ENCODE results near the gene LRRC8B.
"Not testable (repeated sequence)": the region's sequence is repeated elsewhere in the genome, so short reads cannot be mapped to it uniquely, and the experiment has no call there.

The LRRC8B gene

DNA sequence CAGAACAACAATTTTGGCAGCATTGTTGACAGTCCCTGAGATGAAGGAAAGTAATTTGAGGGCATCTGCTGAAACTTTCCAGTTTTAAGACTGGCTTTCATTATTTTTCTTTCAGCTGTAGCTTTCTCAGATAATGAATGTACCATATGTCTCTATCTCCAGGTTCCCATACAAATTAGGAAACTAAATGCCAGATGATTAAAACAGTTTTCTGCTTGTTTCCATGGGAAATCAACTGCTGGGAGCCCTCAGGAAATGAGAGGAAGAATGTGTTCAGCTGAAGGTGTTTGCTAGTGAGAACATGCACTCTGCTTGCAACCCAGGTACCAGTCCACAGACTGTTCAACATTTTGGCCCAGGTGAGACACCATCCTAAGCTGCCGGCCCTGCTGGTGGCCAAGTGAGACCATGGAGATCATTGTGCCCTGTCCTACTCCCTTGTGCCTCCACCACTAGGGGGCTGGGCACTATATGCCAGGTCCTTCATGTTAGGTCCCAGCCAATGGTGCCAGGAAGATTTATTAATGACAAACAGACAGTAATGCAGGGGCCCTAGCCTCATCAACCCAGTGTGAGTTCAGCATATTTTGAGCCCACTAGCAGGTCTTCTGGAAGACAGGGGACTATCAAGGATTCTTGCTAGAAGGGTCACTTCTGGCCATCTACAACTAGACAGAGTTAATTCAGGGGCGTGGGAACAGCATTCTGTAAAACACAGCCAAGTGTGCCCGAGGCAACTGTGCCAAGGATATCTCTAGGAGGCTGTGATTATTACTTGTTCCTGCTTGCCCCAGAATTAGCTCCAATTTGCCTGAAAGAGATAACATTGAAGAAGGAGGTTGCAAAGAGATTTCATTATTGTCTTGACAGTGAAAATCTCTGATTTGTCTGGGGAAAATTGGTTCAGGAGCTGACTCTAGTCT, 91.3 kb downstream of the LRRC8B start:
- in situ Hi-C loops (cut with HindIII; ENCODE audit: low pct_ligation_motif_present, low pct_unique_long_range_greater_than_20kb, low sequenced_read_pairs) = no loop called here
- no peak for DNase-seq

DNA sequence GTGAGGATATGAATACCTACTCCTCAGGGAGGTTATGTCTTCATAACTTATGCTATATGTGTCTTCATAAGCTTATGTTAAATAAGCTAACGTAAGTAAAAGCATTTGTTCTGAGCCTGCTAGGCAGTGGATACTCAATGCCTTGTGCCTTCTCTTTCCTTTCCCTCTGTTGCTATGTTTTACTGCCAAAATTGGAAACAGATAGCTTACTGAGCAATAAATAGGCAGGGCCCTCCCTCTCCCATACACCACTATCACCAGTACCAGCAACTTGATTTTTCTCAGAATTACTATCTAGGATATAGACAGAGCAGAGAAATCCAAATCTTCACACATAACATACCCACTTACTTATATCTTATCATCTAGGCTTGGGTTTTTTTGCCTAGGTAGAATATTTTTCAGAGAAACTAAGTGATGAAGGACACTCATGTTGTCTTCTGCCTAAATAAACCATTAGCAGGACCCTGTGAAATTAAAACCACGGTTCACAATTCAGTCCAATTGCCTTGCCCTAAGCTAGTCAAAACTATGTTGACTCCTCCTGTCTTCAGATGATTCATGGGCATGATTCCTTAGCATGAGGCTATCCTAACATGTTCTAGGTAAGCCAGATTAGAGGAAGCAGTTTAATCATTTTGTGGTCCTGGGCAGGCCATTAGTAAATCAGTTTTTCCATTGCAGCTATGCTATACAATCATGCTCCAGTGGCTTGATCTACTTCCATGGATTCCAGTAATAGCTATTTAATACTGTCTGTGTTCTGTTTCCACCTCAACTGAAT, 92.4 kb downstream of the LRRC8B start:
- DNase-seq = no peak
- in situ Hi-C loops (cut with HindIII; ENCODE audit: low pct_ligation_motif_present, low pct_unique_long_range_greater_than_20kb, low sequenced_read_pairs) = no loop called here

DNA sequence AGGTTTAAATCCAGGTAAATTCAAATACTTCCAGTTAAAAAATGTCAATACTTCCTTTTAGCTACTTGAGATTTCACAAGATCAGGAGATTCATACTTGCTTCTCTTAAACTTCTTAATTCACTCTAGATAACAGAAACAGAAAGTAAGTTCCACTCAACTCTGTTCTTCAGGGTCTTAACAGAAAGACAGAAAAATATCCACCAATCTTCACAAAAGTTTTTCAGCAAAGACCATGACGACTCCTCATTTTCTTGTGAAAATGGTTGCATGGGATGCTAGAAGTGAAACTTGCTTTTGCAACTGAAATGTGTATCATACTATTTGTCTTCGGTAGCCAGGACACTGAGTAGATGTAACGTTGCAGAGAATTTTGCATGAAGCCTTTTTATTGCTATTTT, 96.0 kb downstream of the LRRC8B start:
- no peak for DNase-seq
- in situ Hi-C loops (cut with HindIII; ENCODE audit: low pct_ligation_motif_present, low pct_unique_long_range_greater_than_20kb, low sequenced_read_pairs) = no loop called here

DNA sequence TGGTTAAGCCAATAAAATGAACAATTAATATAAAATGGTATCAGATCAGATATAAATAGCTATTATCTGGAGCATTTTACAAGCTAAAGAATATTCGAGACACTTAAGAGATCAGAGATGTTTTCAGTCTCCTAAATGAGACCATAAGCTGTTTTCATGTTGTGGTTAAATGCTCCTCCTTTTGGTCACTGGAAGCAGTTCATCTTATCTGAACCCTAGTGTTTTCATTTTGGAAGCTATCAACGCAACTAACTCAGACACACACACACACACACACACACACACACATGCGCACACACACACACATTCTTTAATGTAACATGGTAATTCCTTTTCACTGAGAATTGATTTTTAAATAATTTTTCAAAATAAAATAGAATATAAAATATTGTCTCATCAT, 98.3 kb downstream of the LRRC8B start:
- in situ Hi-C loops (cut with HindIII; ENCODE audit: low pct_ligation_motif_present, low pct_unique_long_range_greater_than_20kb, low sequenced_read_pairs) = no loop called here

DNA sequence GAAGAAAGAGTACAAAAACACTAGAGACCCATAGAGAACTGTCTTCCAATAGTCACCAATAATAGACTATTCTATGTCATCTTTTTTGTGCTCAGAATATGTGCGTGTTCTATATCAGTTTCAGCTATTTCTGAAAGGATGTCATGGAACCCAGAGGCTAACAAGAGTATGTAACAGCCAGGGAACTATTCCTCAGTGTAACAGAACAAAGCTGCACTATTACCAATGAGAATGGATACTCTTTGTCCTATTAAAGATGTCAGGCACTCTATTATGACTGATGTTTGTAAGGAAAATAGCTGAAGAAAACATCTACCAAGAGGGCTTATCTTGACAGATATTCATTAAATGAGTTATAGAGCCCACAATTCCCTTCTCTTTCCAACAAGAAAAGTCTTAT, 99.7 kb downstream of the LRRC8B start:
- DNase-seq = no peak
- in situ Hi-C loops (cut with HindIII; ENCODE audit: low pct_ligation_motif_present, low pct_unique_long_range_greater_than_20kb, low sequenced_read_pairs) = no loop called here

More for the DNA sequence above, 98.3 kb downstream of the LRRC8B start:
- DNase-seq = no peak

DNA sequence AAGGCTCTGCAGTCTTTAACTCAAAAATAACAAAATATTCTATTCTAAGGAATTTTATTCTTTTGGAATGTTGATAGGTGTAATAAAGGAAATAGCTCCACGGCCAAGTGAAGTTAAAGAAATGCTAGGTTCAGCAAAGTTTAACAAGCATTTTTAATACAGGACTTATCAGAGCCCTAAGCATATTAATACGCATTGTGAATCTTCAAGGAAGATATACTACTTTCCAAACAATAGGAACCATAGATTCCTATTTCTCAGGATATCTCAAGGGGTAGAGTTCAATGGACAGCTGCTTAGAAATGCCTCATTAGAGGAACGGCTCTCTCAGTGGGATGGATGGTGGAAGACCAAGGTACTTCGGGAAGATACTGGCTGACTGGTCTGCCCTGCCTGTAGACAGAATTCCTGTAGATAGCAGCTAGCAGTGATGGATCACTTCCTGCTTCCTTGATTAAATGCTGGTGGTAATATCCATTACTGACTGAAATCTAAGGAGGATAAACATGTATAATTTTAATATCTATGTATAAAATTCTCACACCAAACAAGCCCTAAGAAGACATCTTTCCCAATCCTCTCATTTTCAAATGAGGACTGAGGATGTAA, 100.2 kb downstream of the LRRC8B start:
- no peak for DNase-seq
- in situ Hi-C loops (cut with HindIII; ENCODE audit: low pct_ligation_motif_present, low pct_unique_long_range_greater_than_20kb, low sequenced_read_pairs) = no loop called here

DNA sequence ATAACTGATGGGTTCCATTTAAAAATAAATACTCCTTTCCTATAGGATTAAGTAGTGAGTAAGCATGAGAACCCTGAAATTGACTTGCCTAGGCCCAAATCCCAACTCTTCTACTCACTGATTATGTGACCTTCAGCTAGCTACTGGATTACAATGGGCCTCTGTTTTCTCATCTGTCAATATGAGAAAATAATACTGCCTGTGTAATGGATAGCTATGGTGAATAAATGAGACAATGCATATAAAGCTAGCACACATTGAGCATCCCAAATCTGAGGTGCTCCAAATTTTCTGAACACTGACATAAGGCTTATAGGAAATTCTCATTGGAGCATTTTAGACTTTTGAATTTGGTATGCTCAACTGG, 103.0 kb downstream of the LRRC8B start:
- in situ Hi-C loops (cut with HindIII; ENCODE audit: low pct_ligation_motif_present, low pct_unique_long_range_greater_than_20kb, low sequenced_read_pairs) = no loop called here
- DNase-seq = no peak

DNA sequence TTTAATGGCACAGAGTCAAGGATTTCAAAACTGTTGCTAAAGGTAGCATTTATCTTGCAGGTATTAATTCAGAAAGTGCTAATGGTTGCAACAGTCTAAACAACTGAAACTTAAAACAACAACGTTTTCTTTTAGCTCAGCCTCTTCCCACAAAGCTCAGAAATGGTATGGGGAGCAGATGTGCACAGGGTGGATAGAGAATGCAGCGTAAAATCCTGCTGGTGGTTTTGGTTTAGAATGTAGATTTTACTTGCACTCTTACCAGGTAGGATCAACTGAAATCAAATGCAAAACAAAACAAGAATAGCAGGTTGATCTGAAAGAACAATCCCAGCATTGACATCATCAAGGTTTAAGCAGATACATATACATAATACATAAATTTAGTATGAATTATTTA, 104.5 kb downstream of the LRRC8B start:
- no peak for DNase-seq
- in situ Hi-C loops (cut with HindIII; ENCODE audit: low pct_ligation_motif_present, low pct_unique_long_range_greater_than_20kb, low sequenced_read_pairs) = no loop called here

DNA sequence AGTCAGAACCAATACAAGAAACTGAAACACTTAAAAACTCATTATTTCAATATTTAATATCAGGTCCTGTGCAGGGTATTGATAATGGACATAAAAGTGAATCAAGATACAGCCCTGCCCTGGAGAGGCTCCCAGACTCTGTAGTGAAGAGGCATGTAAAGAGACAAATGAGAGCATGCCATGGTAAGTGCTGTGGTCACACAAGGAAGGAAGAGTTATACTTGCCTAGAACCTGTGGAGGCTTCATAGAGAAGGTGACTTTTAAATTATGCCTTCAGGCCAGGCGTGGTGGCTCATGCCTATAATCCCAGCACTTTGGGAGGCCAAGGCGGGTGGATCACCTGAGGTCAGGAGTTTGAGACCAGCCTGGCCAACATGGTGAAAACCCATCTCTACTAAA, 105.0 kb downstream of the LRRC8B start:
- DNase-seq; in situ Hi-C loops (cut with HindIII; ENCODE audit: low pct_ligation_motif_present, low pct_unique_long_range_greater_than_20kb, low sequenced_read_pairs): not testable (repeated sequence)

DNA sequence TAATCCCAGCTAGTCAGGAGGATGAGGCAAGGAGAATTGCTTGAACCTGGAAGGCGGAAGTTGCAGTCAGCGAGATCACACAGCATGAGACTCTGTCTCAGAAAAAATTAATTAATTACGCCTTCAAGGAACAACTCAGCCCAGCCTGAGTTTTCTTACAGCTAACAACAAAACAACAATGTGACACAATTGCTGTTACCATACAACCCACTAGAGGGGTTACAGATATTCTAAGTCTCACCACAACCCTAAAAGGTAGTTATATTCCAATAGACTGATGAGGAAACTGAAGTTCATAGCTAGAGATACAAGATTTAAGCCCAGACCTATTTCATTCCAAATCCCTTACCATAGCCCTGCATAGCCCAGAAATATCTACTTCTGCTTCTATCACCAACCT, 105.4 kb downstream of the LRRC8B start:
- DNase-seq = no peak
- in situ Hi-C loops (cut with HindIII; ENCODE audit: low pct_ligation_motif_present, low pct_unique_long_range_greater_than_20kb, low sequenced_read_pairs) = no loop called here

DNA sequence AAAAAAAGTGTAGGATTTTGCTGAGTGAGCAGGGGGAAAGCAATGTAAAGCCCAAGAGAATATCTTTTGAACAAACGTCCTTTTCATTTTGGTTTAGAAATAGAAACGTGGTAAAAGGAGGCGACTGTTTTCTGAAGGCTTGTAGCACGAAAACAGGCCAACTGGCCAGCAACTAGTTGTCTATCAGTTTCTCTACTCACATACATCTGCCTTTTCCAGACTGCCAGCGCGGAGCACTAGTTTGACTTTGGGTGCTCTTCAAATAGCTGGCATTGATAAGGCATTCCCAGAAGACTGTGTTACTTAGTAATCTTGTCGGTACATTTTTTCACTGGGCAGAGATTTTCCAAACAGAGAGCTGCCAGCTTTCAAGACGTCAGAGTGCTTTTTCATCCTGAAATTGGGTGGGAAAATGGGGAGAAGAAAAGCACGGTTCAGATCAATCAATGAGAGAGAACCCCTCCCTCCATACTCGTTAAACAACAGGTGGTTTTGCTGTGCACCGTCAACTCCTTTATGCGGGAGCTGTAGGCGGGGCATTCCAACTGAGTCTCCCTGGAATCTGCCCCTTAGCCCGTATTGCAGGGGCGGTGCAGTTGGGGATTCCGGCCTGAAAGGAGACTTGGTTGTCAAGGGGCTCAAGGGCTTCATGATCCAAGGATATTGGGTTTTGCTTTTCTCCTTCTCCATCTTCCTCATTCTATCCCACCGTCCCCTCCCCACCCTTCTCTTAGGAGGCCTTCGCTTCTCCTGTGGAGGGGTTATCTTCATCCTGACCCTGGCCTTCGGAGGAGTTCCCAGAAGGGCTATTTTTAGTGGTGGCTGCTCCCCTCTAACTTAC, 107.4 kb downstream of the LRRC8B start:
- in situ Hi-C loops (cut with HindIII; ENCODE audit: low pct_ligation_motif_present, low pct_unique_long_range_greater_than_20kb, low sequenced_read_pairs) = no loop called here
- DNase-seq = peak; percentile 6

DNA sequence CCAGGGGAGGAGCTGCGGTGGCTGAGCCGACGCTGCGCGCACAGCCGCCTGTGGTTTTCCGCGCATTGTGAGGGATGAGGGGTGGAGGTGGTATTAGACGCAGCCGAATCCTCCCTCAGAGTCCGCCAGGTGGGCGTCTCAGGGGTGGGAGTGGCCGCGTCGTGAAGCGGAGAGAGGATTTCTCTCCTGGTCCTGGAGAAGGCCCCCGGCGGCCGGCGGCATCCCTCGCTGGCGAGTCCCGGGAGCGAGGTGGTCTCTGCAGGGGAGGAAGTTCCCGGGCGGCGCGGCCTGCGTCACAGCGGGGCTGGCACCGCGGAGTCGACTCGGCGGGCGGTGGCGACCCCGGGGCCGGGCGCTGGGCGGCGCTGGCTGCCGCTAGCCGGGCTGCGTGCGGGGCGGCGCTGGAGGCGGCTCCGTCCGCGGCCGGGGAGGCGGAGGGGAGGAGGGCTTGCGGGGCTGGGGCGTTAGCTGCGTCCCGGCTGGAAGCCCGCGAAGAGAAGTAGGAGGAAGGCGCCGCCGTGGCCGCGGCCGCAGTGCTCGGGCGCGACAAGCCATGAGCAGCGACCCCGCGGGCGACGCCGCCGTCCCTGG, 108.1 kb downstream of the LRRC8B start, which contains the start of gene LRRC8C:
Gene LRRC8C (plus strand): TSS at position 464 of the 591 bp plus-strand sequence. CDS start 53,354 bp downstream, outside the sequence.
- in situ Hi-C loops (cut with HindIII; ENCODE audit: low pct_ligation_motif_present, low pct_unique_long_range_greater_than_20kb, low sequenced_read_pairs) = no loop called here

DNA sequence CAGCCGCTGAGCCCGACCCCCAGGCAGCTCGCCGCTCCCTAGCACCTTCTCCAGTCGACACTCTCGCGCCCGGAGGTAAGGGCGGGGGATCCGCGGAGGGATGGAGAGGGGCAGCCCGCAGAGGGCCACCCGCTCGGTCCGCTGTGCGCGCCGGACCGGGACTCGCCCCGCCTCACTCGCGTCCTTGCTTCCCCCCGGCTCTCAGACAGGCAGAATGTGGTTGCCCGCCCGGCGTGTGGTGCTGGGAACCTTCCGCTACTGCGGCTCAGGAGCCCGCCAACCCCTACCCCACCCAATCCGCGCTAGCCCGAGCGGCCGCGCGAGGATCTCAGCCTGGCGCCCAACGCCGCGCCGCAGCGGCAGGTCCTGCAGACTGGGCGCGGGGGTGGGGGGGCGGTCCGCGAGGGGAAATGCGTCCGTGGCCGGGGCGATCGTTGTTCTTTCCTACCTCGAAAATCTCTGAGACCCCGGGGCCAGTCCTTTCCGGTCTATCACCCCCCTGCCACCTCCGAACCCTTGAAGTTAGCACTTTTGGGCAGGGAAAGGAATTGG, 108.7 kb downstream of the LRRC8B start:
- in situ Hi-C loops (cut with HindIII; ENCODE audit: low pct_ligation_motif_present, low pct_unique_long_range_greater_than_20kb, low sequenced_read_pairs) = no loop called here
- peak; percentile 53 for DNase-seq

More for the DNA sequence above, 108.1 kb downstream of the LRRC8B start, which contains the start of gene LRRC8C:
- DNase-seq = peak; percentile 76

DNA sequence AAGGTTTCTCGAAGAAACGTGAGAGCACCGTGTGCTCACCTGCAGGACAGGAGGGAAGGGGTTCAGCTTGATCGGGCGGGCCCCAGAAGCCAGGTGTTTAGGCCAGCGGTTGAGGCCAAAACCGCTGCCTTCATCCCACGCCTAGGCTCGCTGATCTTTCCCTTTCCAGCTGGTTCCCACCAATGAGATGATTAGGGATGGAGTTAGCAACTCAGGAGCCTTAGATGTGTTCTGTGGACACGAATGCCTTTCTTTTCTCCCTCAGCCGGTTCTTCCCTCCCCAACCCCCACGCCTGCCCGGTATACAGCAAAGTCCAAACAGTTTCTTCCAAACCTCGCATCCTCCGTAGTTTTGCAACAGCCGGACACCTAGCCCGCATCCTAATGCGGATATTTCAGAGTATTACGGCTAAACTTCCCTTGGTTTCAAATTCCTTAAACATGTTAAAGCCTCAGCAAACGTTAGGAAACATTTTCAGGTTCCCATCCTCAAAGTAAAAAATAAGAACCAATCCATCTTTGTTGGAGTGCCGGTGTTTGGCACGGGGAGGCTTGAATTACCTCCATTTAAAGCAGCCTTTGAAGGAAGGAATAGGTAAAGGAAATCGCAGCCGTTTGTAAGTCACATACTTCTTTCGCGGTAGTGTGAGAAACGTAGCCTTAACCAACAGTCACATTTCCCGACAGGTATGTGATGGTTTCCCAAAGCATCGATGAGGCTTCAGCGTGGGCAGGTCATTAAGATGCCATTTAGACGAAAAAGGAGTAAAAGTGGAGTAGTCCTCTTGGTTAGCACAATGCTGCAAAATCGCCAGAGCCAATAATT, 109.4 kb downstream of the LRRC8B start:
- DNase-seq = peak; percentile 12
- in situ Hi-C loops (cut with HindIII; ENCODE audit: low pct_ligation_motif_present, low pct_unique_long_range_greater_than_20kb, low sequenced_read_pairs) = no loop called here

DNA sequence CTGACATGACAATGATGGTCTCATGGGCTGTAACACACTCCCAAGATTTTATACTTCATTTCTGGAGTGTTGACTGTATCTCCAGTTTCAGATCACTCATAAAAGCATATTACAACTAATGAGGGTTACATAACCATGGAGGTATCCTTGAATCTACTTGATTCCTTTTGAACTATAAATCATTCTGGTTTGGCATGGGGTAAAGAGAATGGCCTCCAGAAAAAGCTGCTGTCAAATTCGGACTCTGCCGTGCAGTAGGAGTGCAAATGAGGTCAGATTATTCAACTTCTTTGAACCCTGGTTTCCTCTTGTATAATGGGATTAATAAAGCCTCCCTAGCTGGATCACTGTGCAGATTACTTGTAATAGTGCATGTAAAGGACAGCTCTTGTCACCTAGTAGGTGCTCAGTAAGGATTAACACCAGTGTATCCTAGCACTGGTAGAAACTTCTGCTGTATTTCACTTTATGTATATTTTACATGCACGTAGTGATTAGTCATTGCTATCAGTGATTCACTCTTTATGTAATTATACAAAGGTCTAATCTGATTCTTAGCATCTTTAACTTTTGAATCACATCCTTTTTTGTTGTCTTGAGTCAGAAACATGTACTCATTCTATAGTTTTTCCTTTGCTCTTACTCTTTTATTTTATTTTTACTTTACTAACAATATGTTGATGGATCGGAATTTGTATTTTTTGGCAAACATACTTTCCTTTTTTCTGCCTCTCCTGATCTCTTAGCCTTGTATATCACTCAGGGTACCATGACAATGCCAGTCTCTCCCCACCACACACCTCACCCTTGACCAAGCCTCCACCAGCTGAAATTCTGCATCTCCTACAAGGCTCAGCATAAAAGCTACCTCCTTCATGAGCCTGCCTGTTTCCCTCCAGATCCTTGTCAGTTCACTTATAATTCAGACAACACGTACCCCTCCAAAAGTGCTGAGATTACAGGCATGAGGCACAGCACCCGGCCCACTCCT, 111.5 kb downstream of the LRRC8B start:
- in situ Hi-C loops (cut with HindIII; ENCODE audit: low pct_ligation_motif_present, low pct_unique_long_range_greater_than_20kb, low sequenced_read_pairs) = no loop called here
- no peak for DNase-seq

DNA sequence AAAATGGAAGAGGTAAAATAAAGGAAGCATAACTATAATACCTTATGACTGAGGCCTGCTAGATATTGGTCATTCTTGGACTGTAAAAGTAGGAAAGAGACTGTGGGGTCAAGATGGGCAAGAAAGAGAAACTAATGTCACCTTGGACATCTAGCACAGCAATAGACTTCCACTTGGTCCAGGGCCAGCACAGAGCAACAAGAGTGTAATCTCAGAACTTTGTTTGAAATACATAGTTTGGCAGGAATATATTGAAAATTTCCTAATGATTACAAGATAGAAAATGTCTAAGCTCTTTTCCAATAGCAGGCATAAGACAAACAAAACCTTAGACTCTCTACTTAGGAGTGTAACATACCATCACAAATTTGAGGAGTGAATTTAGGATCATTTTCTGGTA, 112.9 kb downstream of the LRRC8B start:
- no peak for DNase-seq
- in situ Hi-C loops (cut with HindIII; ENCODE audit: low pct_ligation_motif_present, low pct_unique_long_range_greater_than_20kb, low sequenced_read_pairs) = no loop called here

All from ACHN (cell line).